Omental fat pad (tissue), 4 donors: Measurements from ENCODE around the gene PHRF1. TPM values are rescaled to one million over a fixed set of nuclear protein-coding genes. Genes with fewer than 3 reads are reported as not detected.

Source experiments
- ATAC-seq: fragments of 150-250 bp; one replicate; pipeline ENCODE4 v1.9.1; 2016; ENCODE audit warnings: mild to moderate bottlenecking, moderate library complexity; ENCODE audit not compliant: low FRiP score
- DNase-seq: peaks from one replicate; pipeline ENCODE4 v3.0.0-alpha.2; 2019; ENCODE audit warnings: low spot score
- CTCF ChIP-seq, 3 donors: fragments of 450-650 bp; IDR thresholded peaks; one replicate each; pipeline ENCODE4 v1.5.1; 2016 to 2017; ENCODE audit warnings: antibody characterized with exemption in 3 of 3, mild to moderate bottlenecking in 3 of 3, moderate library complexity in 2 of 3
- total RNA-seq, 4 donors: library from RNA; depleted of rRNA; stranded (reverse); fragments of >200 nt; gene quantifications; one replicate each; pipeline ENCODE4 v1.1.0, GENCODE V29; 2016

The PHRF1 gene, protein sequence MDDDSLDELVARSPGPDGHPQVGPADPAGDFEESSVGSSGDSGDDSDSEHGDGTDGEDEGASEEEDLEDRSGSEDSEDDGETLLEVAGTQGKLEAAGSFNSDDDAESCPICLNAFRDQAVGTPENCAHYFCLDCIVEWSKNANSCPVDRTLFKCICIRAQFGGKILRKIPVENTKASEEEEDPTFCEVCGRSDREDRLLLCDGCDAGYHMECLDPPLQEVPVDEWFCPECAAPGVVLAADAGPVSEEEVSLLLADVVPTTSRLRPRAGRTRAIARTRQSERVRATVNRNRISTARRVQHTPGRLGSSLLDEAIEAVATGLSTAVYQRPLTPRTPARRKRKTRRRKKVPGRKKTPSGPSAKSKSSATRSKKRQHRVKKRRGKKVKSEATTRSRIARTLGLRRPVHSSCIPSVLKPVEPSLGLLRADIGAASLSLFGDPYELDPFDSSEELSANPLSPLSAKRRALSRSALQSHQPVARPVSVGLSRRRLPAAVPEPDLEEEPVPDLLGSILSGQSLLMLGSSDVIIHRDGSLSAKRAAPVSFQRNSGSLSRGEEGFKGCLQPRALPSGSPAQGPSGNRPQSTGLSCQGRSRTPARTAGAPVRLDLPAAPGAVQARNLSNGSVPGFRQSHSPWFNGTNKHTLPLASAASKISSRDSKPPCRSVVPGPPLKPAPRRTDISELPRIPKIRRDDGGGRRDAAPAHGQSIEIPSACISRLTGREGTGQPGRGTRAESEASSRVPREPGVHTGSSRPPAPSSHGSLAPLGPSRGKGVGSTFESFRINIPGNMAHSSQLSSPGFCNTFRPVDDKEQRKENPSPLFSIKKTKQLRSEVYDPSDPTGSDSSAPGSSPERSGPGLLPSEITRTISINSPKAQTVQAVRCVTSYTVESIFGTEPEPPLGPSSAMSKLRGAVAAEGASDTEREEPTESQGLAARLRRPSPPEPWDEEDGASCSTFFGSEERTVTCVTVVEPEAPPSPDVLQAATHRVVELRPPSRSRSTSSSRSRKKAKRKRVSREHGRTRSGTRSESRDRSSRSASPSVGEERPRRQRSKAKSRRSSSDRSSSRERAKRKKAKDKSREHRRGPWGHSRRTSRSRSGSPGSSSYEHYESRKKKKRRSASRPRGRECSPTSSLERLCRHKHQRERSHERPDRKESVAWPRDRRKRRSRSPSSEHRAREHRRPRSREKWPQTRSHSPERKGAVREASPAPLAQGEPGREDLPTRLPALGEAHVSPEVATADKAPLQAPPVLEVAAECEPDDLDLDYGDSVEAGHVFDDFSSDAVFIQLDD (N-terminal part only)
- total RNA-seq, result 10 to 100 TPM; 14.7 to 34.9 (median 22.4) TPM

- TF ChIP-seq CTCF (IDR thresholded peaks at IDR 0.05), result no peak
- peak; percentile 78 for DNase-seq
- ATAC-seq, result peak; percentile 94
These were observed at the start of gene PHRF1 for GRCh38 chr11:575996-576768. TSS of gene PHRF1 (plus strand) at chr11:576470. CDS start at chr11:581513, 5,043 bp downstream.

GRCh38 chr11:528166-528814 lies 48.0 kb upstream of the PHRF1 start:
- DNase-seq (no peak), ATAC-seq (no peak)
- TF ChIP-seq CTCF (IDR thresholded peaks at IDR 0.05), result no peak

DNA sequence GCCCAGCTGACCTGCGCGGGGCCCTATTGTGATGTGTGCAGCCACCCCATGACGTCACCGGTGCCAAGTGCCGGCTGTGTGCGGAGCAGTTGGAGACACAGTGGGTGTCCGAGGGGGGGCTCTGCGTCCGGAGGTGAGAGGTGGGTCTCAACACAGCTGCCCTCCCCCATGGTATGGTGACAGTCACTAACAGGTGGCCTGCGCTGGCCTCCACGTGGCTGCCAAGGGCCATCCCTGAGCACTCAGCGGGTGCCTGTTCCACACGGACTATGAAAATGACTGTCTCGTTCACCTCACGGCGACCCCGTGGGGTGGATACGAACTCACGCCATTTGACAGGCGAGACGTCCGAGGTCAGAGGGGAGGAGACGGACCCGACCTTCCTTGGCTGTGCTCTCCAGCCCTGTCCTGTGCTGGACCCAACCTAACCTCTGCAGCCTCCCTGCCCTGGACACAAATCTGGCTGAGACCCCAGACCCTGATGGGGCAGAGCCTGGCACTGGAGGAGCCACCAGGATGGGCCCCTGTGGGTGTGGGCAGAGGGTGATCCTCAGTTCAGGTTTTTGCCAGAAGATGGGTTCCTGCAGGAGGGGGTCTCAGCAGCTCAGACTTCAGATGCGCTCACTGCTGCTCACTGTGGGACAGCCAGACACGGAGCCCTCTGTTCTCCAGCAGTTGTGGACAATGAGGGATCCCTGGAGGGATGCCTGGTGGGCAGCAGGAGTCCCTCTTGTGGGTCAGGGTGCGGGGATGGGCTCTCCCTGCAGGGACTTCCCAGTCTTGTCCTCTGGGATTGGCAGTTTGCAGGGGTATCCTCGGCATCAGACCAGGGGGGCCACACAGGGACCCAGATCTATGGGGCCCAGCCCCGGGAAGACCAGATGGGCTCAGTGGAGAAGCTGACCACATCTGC lies 47.2 kb upstream of the PHRF1 start:
- TF ChIP-seq CTCF (IDR thresholded peaks at IDR 0.05), result no peak
- ATAC-seq (no peak), DNase-seq (no peak)

DNA sequence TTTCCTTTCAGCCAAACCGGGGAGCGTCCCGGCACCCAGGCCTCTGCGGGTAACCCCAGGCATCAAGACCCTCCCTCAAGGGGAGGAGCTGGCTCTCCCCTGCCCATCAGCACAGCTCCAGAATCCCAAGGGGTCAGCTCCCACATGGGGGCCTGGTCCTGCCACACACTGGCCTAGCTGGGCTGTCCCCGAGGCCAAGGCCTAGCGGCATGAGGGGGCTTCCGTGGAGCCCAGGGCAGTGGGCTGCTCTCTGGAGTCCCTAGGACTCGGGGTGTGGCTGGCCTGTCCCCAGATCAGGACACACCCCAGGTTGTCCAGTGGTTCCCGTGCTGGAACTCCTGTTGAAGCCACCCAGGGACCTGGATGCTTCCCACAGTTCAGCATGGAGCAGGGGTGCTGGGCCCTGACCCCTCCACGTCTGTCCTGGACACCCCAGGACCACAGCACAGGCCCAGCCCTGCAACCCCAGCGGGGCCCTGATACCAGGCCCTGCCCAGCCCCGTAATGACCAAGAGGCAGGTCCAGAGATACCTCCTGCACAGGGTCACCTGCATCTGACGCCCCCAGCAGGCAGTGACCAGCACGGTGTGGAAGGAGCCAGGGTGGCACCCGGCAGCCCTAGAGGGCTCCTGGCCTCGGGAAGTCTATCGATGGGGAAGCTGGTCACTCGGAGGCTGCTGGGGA lies 46.4 kb upstream of the PHRF1 start:
- no peak for TF ChIP-seq CTCF (IDR thresholded peaks at IDR 0.05)
- ATAC-seq (no peak), DNase-seq (no peak)
